Keratinocyte (primary cell): ENCODE data around the gene ITGB5. TPM values are rescaled to one million over a fixed set of nuclear protein-coding genes. Genes with fewer than 3 reads are reported as not detected.

Experiments used
- DNase-seq: peaks from one replicate; pipeline ENCODE4 v3.0.0-alpha.2; 2011; ENCODE audit warnings: low read depth, missing footprints, low spot score
- FAIRE-seq: peaks from 2 replicates; lab custom pipeline; 2011; peaks lifted over from hg19 to GRCh38; lab: Jason Lieb, UNC
- H2AFZ ChIP-seq: 2 replicates; pipeline ENCODE4 v1.6.0; 2012; ENCODE audit warnings: low read length, control low read depth, inconsistent platforms; ENCODE audit not compliant: control insufficient read depth
- H3K27ac ChIP-seq: 2 replicates; pipeline ENCODE4 v1.5.1; 2011; ENCODE audit warnings: low read length; ENCODE audit not compliant: control insufficient read depth, insufficient read depth
- H3K27me3 ChIP-seq: 3 replicates; pipeline ENCODE4 v1.6.0; 2011; ENCODE audit warnings: low read length; ENCODE audit not compliant: control insufficient read depth, insufficient read depth; ENCODE audit errors: extremely low read depth
- H3K36me3 ChIP-seq, 2 experiments: 2 replicates in 1 of 2; 3 replicates in 1 of 2; pipeline ENCODE4 v1.5.1; 2011; ENCODE audit warnings: low read length in 2 of 2, mild to moderate bottlenecking in 1 of 2; ENCODE audit not compliant: control insufficient read depth in 2 of 2, insufficient read depth in 2 of 2; ENCODE audit errors: extremely low read depth in 1 of 2
- H3K4me1 ChIP-seq: 3 replicates; pipeline ENCODE4 v1.5.1; 2011; ENCODE audit warnings: low read length; ENCODE audit not compliant: control insufficient read depth, insufficient read depth; ENCODE audit errors: extremely low read depth
- H3K4me2 ChIP-seq: 3 replicates; pipeline ENCODE4 v1.6.0; 2011; ENCODE audit warnings: low read depth, low read length; ENCODE audit not compliant: control insufficient read depth, insufficient read depth; ENCODE audit errors: extremely low read depth
- H3K4me3 ChIP-seq, 3 experiments: fragments of 200-600 bp in 1 of 3; sonication (generic) in 1 of 3; 2 replicates in 2 of 3; 3 replicates in 1 of 3; pipeline ENCODE4 v1.5.1; 2011 to 2016; ENCODE audit warnings: low read length in 3 of 3, mild to moderate bottlenecking in 3 of 3, control low read depth in 2 of 3, inconsistent platforms in 1 of 3, low read depth in 1 of 3, mixed read lengths in 1 of 3, mixed run types in 1 of 3, moderate library complexity in 1 of 3; ENCODE audit not compliant: control insufficient read depth in 2 of 3, insufficient read depth in 2 of 3; ENCODE audit errors: extremely low read depth in 1 of 3
- H3K79me2 ChIP-seq: 2 replicates; pipeline ENCODE4 v1.6.0; 2012; ENCODE audit warnings: low read length; ENCODE audit not compliant: control insufficient read depth, insufficient read depth
- H3K9ac ChIP-seq: 3 replicates; pipeline ENCODE4 v1.6.0; 2011; ENCODE audit warnings: low read length; ENCODE audit not compliant: control insufficient read depth, insufficient read depth; ENCODE audit errors: extremely low read depth
- H3K9me1 ChIP-seq: 3 replicates; pipeline ENCODE4 v1.6.0; 2011; ENCODE audit warnings: low read length; ENCODE audit not compliant: control insufficient read depth, insufficient read depth; ENCODE audit errors: extremely low read depth
- H3K9me3 ChIP-seq: 2 replicates; pipeline ENCODE4 v1.5.1; 2012; ENCODE audit warnings: low read depth, low read length; ENCODE audit not compliant: control insufficient read depth
- H4K20me1 ChIP-seq: 3 replicates; pipeline ENCODE4 v1.6.0; 2011; ENCODE audit warnings: low read length; ENCODE audit not compliant: control insufficient read depth, insufficient read depth; ENCODE audit errors: extremely low read depth
- CTCF ChIP-seq, 3 experiments: IDR thresholded peaks in 1 of 3; conservative IDR thresholded peaks in 1 of 3; optimal IDR thresholded peaks in 1 of 3; 2 replicates in 2 of 3; 3 replicates in 1 of 3; pipeline versions ENCODE3 to v1.5.1; 2011; ENCODE audit warnings: low read length in 3 of 3, mild to moderate bottlenecking in 3 of 3, moderate library complexity in 2 of 3, control low read depth in 1 of 3, inconsistent platforms in 1 of 3; ENCODE audit not compliant: insufficient read depth in 2 of 3; ENCODE audit errors: extremely low read depth in 1 of 3
- EZH2 ChIP-seq: IDR thresholded peaks from one replicate; pipeline ENCODE4 v1.6.1; 2012; ENCODE audit warnings: inconsistent platforms, mild to moderate bottlenecking, low read length, moderate library complexity
- dilution Hi-C: fragments of 300-500 bp; cut with MboI; formaldehyde crosslinking; loops from one replicate; pipeline ENCODE4 v1.7.0; 2020; ENCODE audit warnings: low sequenced_read_pairs; ENCODE audit not compliant: extremely low pct_ligation_motif_present
- polyA plus RNA-seq, 5 experiments: library from polyadenylated mRNA; depleted of rRNA in 3 of 5; stranded (reverse) in 3 of 5; stranded (forward) in 1 of 5; unstranded in 1 of 5; fragments of >200 nt; gene quantifications; 1 replicate in 1 of 5; 2 replicates in 3 of 5; 3 replicates in 1 of 5; pipeline versions ENCODE4 v1.2.1 to v1.2.3, GENCODE V29; 2011 to 2012; ENCODE audit warnings: missing spikeins in 2 of 5, low read depth in 1 of 5, low replicate concordance in 1 of 5

ITGB5 gene
- polyA plus RNA-seq, 1 donor (not counting 4 experiments of a cell fraction or from before 2014, with no cell fraction given), result 136 TPM

GRCh38 chr3:124833710-124834332 is 53.3 kb downstream of the ITGB5 start:
- H3K9ac ChIP-seq, result no peak overlapping the region
- no peak overlapping the region for H2AFZ ChIP-seq
- dilution Hi-C loops, result no loop called here
- peaks cover 43% of the 10 kb centered on the region for H3K4me1 ChIP-seq
- no peaks in the 10 kb centered on the region for H3K27me3 ChIP-seq
- peaks cover 4% of the 10 kb centered on the region for H3K9me1 ChIP-seq
- H3K4me3 ChIP-seq, result no peak overlapping the region
- H3K9me3 ChIP-seq, result no peaks in the 10 kb centered on the region
- peaks cover 14 to 20% of the 10 kb centered on the region in 2 experiments for H3K36me3 ChIP-seq
- no peak overlapping the region for H3K4me2 ChIP-seq
- no peak for DNase-seq
- H3K27ac ChIP-seq, result no peak overlapping the region
- no peak for FAIRE-seq
- no peak for TF ChIP-seq CTCF (optimal IDR thresholded peaks at IDR 0.05 in 1 of 3, IDR thresholded peaks at IDR 0.05 in 1 of 3, conservative IDR thresholded peaks at IDR 0.05 in 1 of 3; ENCODE audit: extremely low read depth in 1 of 3, insufficient read depth in 2 of 3, low read length in 3 of 3)
- no peak for TF ChIP-seq EZH2
- no peaks in the 10 kb centered on the region for H4K20me1 ChIP-seq
- H3K79me2 ChIP-seq, result peaks cover 16% of the 10 kb centered on the region

- Histone ChIP-seq H3K9me1 (peaks cover 4% of the 10 kb centered on the region), H3K9ac (no peak overlapping the region), H3K4me2 (no peak overlapping the region), H3K79me2 (peaks cover 16% of the 10 kb centered on the region), H3K4me3 (no peak overlapping the region), H2AFZ (no peak overlapping the region), H3K4me1 (peaks cover 40% of the 10 kb centered on the region), H3K9me3 (no peaks in the 10 kb centered on the region), H3K27ac (no peak overlapping the region), H3K36me3 (peaks cover 14 to 19% of the 10 kb centered on the region in 2 experiments), H3K27me3 (no peaks in the 10 kb centered on the region), H4K20me1 (no peaks in the 10 kb centered on the region)
- FAIRE-seq (no peak), DNase-seq (no peak)
- dilution Hi-C loops, result no loop called here
- TF ChIP-seq EZH2 (no peak), CTCF (optimal IDR thresholded peaks at IDR 0.05 in 1 of 3, IDR thresholded peaks at IDR 0.05 in 1 of 3, conservative IDR thresholded peaks at IDR 0.05 in 1 of 3; ENCODE audit: extremely low read depth in 1 of 3, insufficient read depth in 2 of 3, low read length in 3 of 3) (no peak)
These were observed 54.1 kb downstream of the ITGB5 start for GRCh38 chr3:124832782-124833709.
